Trophoblast cell (in vitro differentiated cells and primary cell): ENCODE measurements around the gene SMURF1.

Source experiments
- DNase-seq, 2 donors: peaks; one replicate each; pipeline ENCODE4 v3.0.0-alpha.2; 2016
- H2AFZ ChIP-seq: 2 replicates; pipeline ENCODE4 v1.6.1; 2013; ENCODE audit warnings: low read length, moderate library complexity, mild to moderate bottlenecking; ENCODE audit not compliant: insufficient read depth, poor library complexity
- H2AK5ac ChIP-seq: 2 replicates; pipeline ENCODE4 v1.6.1; 2013; ENCODE audit warnings: mild to moderate bottlenecking, low read length
- H2BK120ac ChIP-seq: 2 replicates; pipeline ENCODE4 v1.6.1; 2013; ENCODE audit warnings: low read length, mild to moderate bottlenecking, moderate library complexity; ENCODE audit not compliant: insufficient read depth, poor library complexity
- H2BK12ac ChIP-seq: 2 replicates; pipeline ENCODE4 v1.6.1; 2013; ENCODE audit warnings: mild to moderate bottlenecking, low read length, moderate library complexity
- H2BK5ac ChIP-seq: 2 replicates; pipeline ENCODE4 v1.6.1; 2013; ENCODE audit warnings: low read length, low read depth, moderate library complexity, mild to moderate bottlenecking; ENCODE audit not compliant: poor library complexity
- H3K14ac ChIP-seq: 2 replicates; pipeline ENCODE4 v1.6.1; 2013; ENCODE audit warnings: mild to moderate bottlenecking, low read length
- H3K18ac ChIP-seq: 2 replicates; pipeline ENCODE4 v1.6.1; 2013; ENCODE audit warnings: mild to moderate bottlenecking, low read length
- H3K23ac ChIP-seq: 2 replicates; pipeline ENCODE4 v1.6.1; 2013; ENCODE audit warnings: low read length
- H3K27ac ChIP-seq: 2 replicates; pipeline ENCODE4 v1.5.1; 2013; ENCODE audit warnings: low read depth, mild to moderate bottlenecking, inconsistent platforms, low read length, moderate library complexity
- H3K27me3 ChIP-seq: 2 replicates; pipeline ENCODE4 v1.6.1; 2013; ENCODE audit warnings: inconsistent platforms, mild to moderate bottlenecking, low read length, moderate library complexity; ENCODE audit not compliant: insufficient read depth
- H3K36me3 ChIP-seq, 2 experiments: 1 replicate in 1 of 2; 2 replicates in 1 of 2; pipeline ENCODE4 v1.6.1; 2013; ENCODE audit warnings: low read length in 2 of 2, mild to moderate bottlenecking in 2 of 2, moderate library complexity in 1 of 2; ENCODE audit not compliant: insufficient read depth in 2 of 2, control insufficient read depth in 1 of 2
- H3K4ac ChIP-seq: 2 replicates; pipeline ENCODE4 v1.6.1; 2013; ENCODE audit warnings: low read depth, mild to moderate bottlenecking, low read length, moderate library complexity
- H3K4me1 ChIP-seq, 2 experiments: 1 replicate in 1 of 2; 2 replicates in 1 of 2; pipeline ENCODE4 v1.6.1; 2013; ENCODE audit warnings: low read length in 2 of 2, mild to moderate bottlenecking in 2 of 2, moderate library complexity in 1 of 2; ENCODE audit not compliant: insufficient read depth in 2 of 2, control insufficient read depth in 1 of 2
- H3K4me2 ChIP-seq: 2 replicates; pipeline ENCODE4 v1.6.1; 2013; ENCODE audit warnings: inconsistent platforms, mild to moderate bottlenecking, low read length, moderate library complexity
- H3K4me3 ChIP-seq: 2 replicates; pipeline ENCODE4 v1.5.1; 2013; ENCODE audit warnings: mild to moderate bottlenecking, low read depth, low read length, inconsistent platforms
- H3K79me1 ChIP-seq: one replicate; pipeline ENCODE4 v1.6.1; 2013; ENCODE audit warnings: low read length
- H3K79me2 ChIP-seq: 2 replicates; pipeline ENCODE4 v1.6.1; 2013; ENCODE audit warnings: low read length, mild to moderate bottlenecking; ENCODE audit not compliant: control insufficient read depth, insufficient read depth, poor library complexity
- H3K9ac ChIP-seq: 2 replicates; pipeline ENCODE4 v1.6.1; 2013; ENCODE audit warnings: mild to moderate bottlenecking, low read length
- H3K9me3 ChIP-seq: 2 replicates; pipeline ENCODE4 v1.6.1; 2013; ENCODE audit warnings: low read depth, mild to moderate bottlenecking, control low read depth, inconsistent platforms, low read length; ENCODE audit not compliant: insufficient read depth
- H4K12ac ChIP-seq: 2 replicates; pipeline ENCODE4 v1.6.1; 2013; ENCODE audit warnings: low read depth, mild to moderate bottlenecking, low read length, moderate library complexity
- H4K8ac ChIP-seq: 2 replicates; pipeline ENCODE4 v1.6.1; 2013; ENCODE audit warnings: low read depth, mild to moderate bottlenecking, low read length, moderate library complexity
- H4K91ac ChIP-seq: one replicate; pipeline ENCODE4 v1.6.1; 2013; ENCODE audit warnings: low read depth, mild to moderate bottlenecking, low read length, moderate library complexity
- WGBS: extraction: QIAGEN DNeasy Blood & Tissue Kit; methylation state at CpG from one replicate; pipeline ENCODE4 v1.1.7; 2013; ENCODE audit warnings: missing lambda C conversion rate; ENCODE audit not compliant: insufficient read length, insufficient coverage; ENCODE audit errors: extremely low coverage; 5-methylcytosine and 5-hydroxymethylcytosine counted together

The SMURF1 gene

DNA sequence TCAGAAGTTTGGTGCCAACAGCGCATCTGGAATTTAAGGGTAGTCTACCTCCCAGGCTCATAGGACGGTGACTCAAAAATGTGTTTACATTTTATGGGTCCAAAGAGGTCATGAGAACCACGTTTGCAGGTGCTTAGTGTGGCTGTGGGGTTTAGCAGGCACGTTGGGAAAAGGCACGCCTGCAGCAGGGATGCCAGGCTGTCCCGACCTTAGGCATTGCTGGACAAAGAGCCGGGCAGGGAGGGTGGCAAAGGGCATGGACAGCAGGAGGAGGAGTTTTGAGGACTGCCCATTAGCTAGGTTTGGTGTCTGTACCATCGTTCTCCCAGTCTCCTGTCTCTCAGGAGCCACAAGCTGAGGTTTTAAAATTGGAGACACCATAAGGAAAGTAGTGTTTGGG is 161.2 kb downstream of the SMURF1 start:
- Histone ChIP-seq H3K79me2 (no peaks in the 10 kb centered on the region), H3K4ac (no peak overlapping the region), H3K14ac (no peak overlapping the region), H3K9ac (no peak overlapping the region), H3K36me3 (peaks cover 33 to 59% of the 10 kb centered on the region in 2 experiments), H3K79me1 (no peaks in the 10 kb centered on the region), H3K23ac (no peak overlapping the region), H2BK5ac (no peak overlapping the region), H2BK120ac (no peak overlapping the region), H3K9me3 (no peaks in the 10 kb centered on the region), H2AK5ac (no peak overlapping the region), H3K4me3 (no peak overlapping the region), H2AFZ (no peak overlapping the region), H4K91ac (no peak overlapping the region), H4K8ac (no peak overlapping the region), H3K4me1 (no peaks in the 10 kb centered on the region), H3K27me3 (no peaks in the 10 kb centered on the region), H4K12ac (no peak overlapping the region), H3K27ac (no peak overlapping the region), H3K18ac (no peak overlapping the region), H2BK12ac (no peak overlapping the region), H3K4me2 (no peak overlapping the region)
- WGBS: no CpG with 5 or more reads among the region's 8 CpGs
- DNase-seq: no peak

DNA sequence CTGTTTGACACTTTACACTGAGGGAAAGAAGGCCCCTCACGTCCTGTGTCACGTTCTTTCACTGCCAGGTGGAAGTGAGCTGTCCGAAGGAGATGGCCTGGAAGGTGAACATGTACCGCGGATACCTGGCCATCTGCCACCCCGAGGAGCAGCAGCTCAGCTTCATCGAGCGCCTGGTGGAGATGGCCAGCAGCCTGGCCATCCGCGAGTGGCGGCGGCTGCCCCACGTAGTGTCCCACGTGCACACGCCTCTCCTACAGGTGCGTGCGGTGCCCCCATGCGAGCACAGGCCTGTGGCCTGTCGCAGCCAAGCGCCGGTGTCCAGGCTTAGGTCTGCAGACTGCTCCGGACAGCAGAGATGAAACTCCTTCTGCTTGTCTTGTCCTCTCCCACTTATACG is 162.2 kb downstream of the SMURF1 start:
- Histone ChIP-seq H2AFZ (no peak overlapping the region), H2BK12ac (no peak overlapping the region), H3K27me3 (no peaks in the 10 kb centered on the region), H3K79me1 (no peaks in the 10 kb centered on the region), H3K27ac (no peak overlapping the region), H3K4me3 (no peak overlapping the region), H2AK5ac (no peak overlapping the region), H4K12ac (no peak overlapping the region), H3K23ac (no peak overlapping the region), H3K4me1 (no peaks in the 10 kb centered on the region), H3K4ac (no peak overlapping the region), H3K14ac (no peak overlapping the region), H3K36me3 (peaks cover 42 to 68% of the 10 kb centered on the region in 2 experiments), H3K9ac (no peak overlapping the region), H3K4me2 (no peak overlapping the region), H3K9me3 (no peaks in the 10 kb centered on the region), H3K18ac (no peak overlapping the region), H2BK120ac (no peak overlapping the region), H2BK5ac (no peak overlapping the region), H4K8ac (no peak overlapping the region), H4K91ac (no peak overlapping the region), H3K79me2 (no peaks in the 10 kb centered on the region)
- no CpG with 5 or more reads among the region's 23 CpGs for WGBS
- DNase-seq: no peak

DNA sequence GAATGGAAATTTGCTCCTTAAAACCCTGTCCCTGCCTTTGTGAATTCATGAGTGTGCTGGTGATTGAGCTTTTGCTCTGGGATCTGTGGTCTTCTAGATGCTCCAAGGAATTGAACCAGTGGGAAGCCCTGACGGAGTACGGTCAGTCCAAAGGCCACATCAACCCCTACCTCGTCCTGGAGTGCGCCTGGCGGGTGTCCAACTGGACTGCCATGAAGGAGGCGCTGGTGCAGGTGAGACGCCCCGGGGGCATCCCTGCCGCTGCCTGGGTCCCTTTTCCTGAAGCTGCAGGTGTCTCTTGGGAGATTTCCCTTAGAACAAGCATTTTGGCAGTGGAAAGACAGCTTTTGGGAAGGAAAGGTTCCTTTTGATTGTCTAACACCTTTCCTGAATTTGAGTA is 165.2 kb downstream of the SMURF1 start:
- H2AFZ ChIP-seq: no peak overlapping the region
- no peak overlapping the region for H4K12ac ChIP-seq
- no peak overlapping the region for H3K23ac ChIP-seq
- no peak overlapping the region for H3K9ac ChIP-seq
- H3K14ac ChIP-seq: no peak overlapping the region
- H3K4me2 ChIP-seq: no peak overlapping the region
- peaks cover 6% of the 10 kb centered on the region for H3K9me3 ChIP-seq
- no peak overlapping the region for H2BK5ac ChIP-seq
- H3K4me1 ChIP-seq: no peaks in the 10 kb centered on the region
- H3K27me3 ChIP-seq: no peaks in the 10 kb centered on the region
- H3K79me2 ChIP-seq: no peaks in the 10 kb centered on the region
- no CpG with 5 or more reads among the region's 9 CpGs for WGBS
- no peak overlapping the region for H3K4me3 ChIP-seq
- H2AK5ac ChIP-seq: no peak overlapping the region
- H3K36me3 ChIP-seq: peaks cover 59 to 84% of the 10 kb centered on the region in 2 experiments
- H3K4ac ChIP-seq: no peak overlapping the region
- no peak for DNase-seq
- H3K79me1 ChIP-seq: no peaks in the 10 kb centered on the region
- no peak overlapping the region for H2BK12ac ChIP-seq
- H3K18ac ChIP-seq: no peak overlapping the region
- H2BK120ac ChIP-seq: no peak overlapping the region
- H4K91ac ChIP-seq: no peak overlapping the region
- H4K8ac ChIP-seq: no peak overlapping the region
- H3K27ac ChIP-seq: no peak overlapping the region
